ENCODE measurements around the gene TMEM80. TPM values are rescaled to one million over a fixed set of nuclear protein-coding genes. Genes with fewer than 3 reads are reported as not detected.
A peak's percentile ranks its signal among the peaks of the same experiment; 100 is the strongest.

TMEM80 gene
- total and polyA plus RNA-seq, 2 of the 4 experiments (the other 2 are of a cell fraction): 5.6 to 21.7 TPM

- no peak overlapping the region for H3K18ac ChIP-seq (ENCODE audit: low read depth, low read length)
- H4K8ac ChIP-seq (ENCODE audit: low read depth in 2 of 2, low read length in 2 of 2): no peak overlapping the region
- dilution Hi-C loops (cut with HindIII; ENCODE audit: low sequenced_read_pairs, unreplicated experiment): no loop called here
- H3K27ac ChIP-seq (ENCODE audit: insufficient read depth, low read length): no peak overlapping the region
- no peak overlapping the region for H4K5ac ChIP-seq (ENCODE audit: low read depth, low read length)
- intact Hi-C loops (cut with micrococcal nuclease): loop anchor here (10.0 kb wide), 1 partner anchor 165 kb away; no protein-coding TSS in a partner anchor
- H3K36me3 ChIP-seq (ENCODE audit: control insufficient read depth, insufficient read depth, low read length): no peaks in the 10 kb centered on the region
- no TSS peak for BruUV-seq (replicated peaks)
- POLR2A ChIA-PET (ENCODE audit: unreplicated experiment): interaction anchor here (0.7 kb wide), 1 partner anchor 22 kb away, joined by 7 read pairs; no protein-coding TSS in a partner anchor
- H3K14ac ChIP-seq (replicated peaks; ENCODE audit: low read depth, low read length): no peak overlapping the region
- WGBS, 2 experiments (ENCODE audit: extremely low coverage in 2 of 2, insufficient read length in 1 of 2): 91% methylated on average over 10 of the region's 34 CpGs; no CpG with 5 or more reads in 1 of the 2 experiments
- no peak overlapping the region for H2BK120ac ChIP-seq (ENCODE audit: low read depth, low read length)
- no peak overlapping the region for H2BK15ac ChIP-seq (ENCODE audit: low read depth, low read length)
- H2BK5ac ChIP-seq (ENCODE audit: low read depth, low read length, poor library complexity, severe bottlenecking): no peak overlapping the region
- no peak overlapping the region for H3K4me3 ChIP-seq (ENCODE audit: insufficient read depth, low read depth, low read length)
- H3K4me1 ChIP-seq (ENCODE audit: control insufficient read depth, insufficient read depth, low read length): no peaks in the 10 kb centered on the region
- no peak overlapping the region for H3K56ac ChIP-seq (ENCODE audit: extremely low read depth, insufficient read depth, low read length)
- no peak overlapping the region for H3K23ac ChIP-seq (ENCODE audit: low read depth, low read length)
- no peaks in the 10 kb centered on the region for H3K9me3 ChIP-seq (ENCODE audit: control insufficient read depth, insufficient read depth, low read length)
- H3K4me2 ChIP-seq (ENCODE audit: low read depth, low read length): no peak overlapping the region
- H3K79me1 ChIP-seq (ENCODE audit: low read depth in 1 of 2, low read length in 2 of 2): no peaks in the 10 kb centered on the region
- CTCF ChIA-PET: interaction anchor here (0.7 kb wide), 1 partner anchor 38 kb away, joined by 3 read pairs; no protein-coding TSS in a partner anchor
- no peak overlapping the region for H2BK20ac ChIP-seq (ENCODE audit: low read depth, low read length)
- H4K20me1 ChIP-seq (ENCODE audit: insufficient read depth, low read length): no peaks in the 10 kb centered on the region
- no peak overlapping the region for H4K91ac ChIP-seq (ENCODE audit: insufficient read depth, low read depth, low read length)
- in situ Hi-C loops (cut with MboI; ENCODE audit: low sequenced_read_pairs): no loop called here
- no peak overlapping the region for H3K4ac ChIP-seq (ENCODE audit: low read depth, low read length)
- no peak for TF ChIP-seq RAD21 (IDR thresholded peaks at IDR 0.05; ENCODE audit: low read length)
- no peak for TF ChIP-seq ELK1 (IDR thresholded peaks at IDR 0.05; ENCODE audit: borderline replicate concordance, low read depth, low read length)
- TF ChIP-seq CEBPB (IDR thresholded peaks at IDR 0.05; ENCODE audit: low read depth, low read length): no peak
- no peak for TF ChIP-seq BHLHE40 (IDR thresholded peaks at IDR 0.05; ENCODE audit: low read depth, low read length)
- no peak for TF ChIP-seq NFE2L2 (IDR thresholded peaks at IDR 0.05; ENCODE audit: low read depth, low read length)
- no peak for TF ChIP-seq CTCF (conservative IDR thresholded peaks at IDR 0.05; ENCODE audit: low read depth, low read length)
- TF ChIP-seq RFX5 (IDR thresholded peaks at IDR 0.05; ENCODE audit: low read depth, low read length): no peak
- no peak for TF ChIP-seq POLR2A (IDR thresholded peaks at IDR 0.05; ENCODE audit: low read depth, low read length)
- TF ChIP-seq SMC3 (IDR thresholded peaks at IDR 0.05; ENCODE audit: low read depth, low read length): no peak
- no peak for TF ChIP-seq MAZ (IDR thresholded peaks at IDR 0.05; ENCODE audit: borderline replicate concordance, low read depth, low read length)
- TF ChIP-seq MXI1 (IDR thresholded peaks at IDR 0.05; ENCODE audit: borderline replicate concordance, low read depth, low read length): no peak
- no peak for TF ChIP-seq CHD1 (IDR thresholded peaks at IDR 0.05; ENCODE audit: low read depth, low read length)
- TF ChIP-seq USF2 (IDR thresholded peaks at IDR 0.05; ENCODE audit: low read depth, low read length): no peak
- TF ChIP-seq FOS (IDR thresholded peaks at IDR 0.05; ENCODE audit: low read depth, low read length): no peak
- no peak for TF ChIP-seq MAFK (IDR thresholded peaks at IDR 0.05; ENCODE audit: low read depth, low read length)
- ATAC-seq (ENCODE audit: low read depth) (no peak), DNase-seq (no peak)
- H3K9ac ChIP-seq (ENCODE audit: low read depth, low read length): no peak overlapping the region
- H3K9me1 ChIP-seq (ENCODE audit: insufficient read depth, low read length): no peaks in the 10 kb centered on the region
- peaks cover 3% of the 10 kb centered on the region; the same call in 1 of the 2 replicates for H3K27me3 ChIP-seq (ENCODE audit: control insufficient read depth, insufficient read depth, low read length)
- H2AK5ac ChIP-seq (ENCODE audit: low read depth, low read length): no peak overlapping the region
- no peak overlapping the region for H2AK9ac ChIP-seq (replicated peaks; ENCODE audit: low read depth, low read length, poor library complexity)
- peak overlapping the region; percentile 67 for H2AFZ ChIP-seq (replicated peaks; ENCODE audit: low read length, poor library complexity)
Observed at GRCh38 chr11:719214-720016, 23.8 kb downstream of the TMEM80 start.
